Activated T-cell treated with anti-CD3 and anti-CD28 coated beads, Interleukin-2, amount 50 U/mL, for 72 hours (primary cell): ENCODE data around the gene GXYLT2. TPM values are rescaled to one million over a fixed set of nuclear protein-coding genes. Genes with fewer than 3 reads are reported as not detected.

Experiments used
- ATAC-seq, 2 donors: fragments of 150-1000 bp; cut with Tn5 transposase; replicated peaks in 1 of 2; 2 replicates each; pipeline ENCODE4 v1.10.0; 2021; ENCODE audit warnings: moderate library complexity in 2 of 2, mild to moderate bottlenecking in 1 of 2
- DNase-seq, 2 donors: peaks; one replicate each; pipeline ENCODE4 v3.0.0; 2021 to 2022; ENCODE audit warnings: mixed read lengths in 1 of 2
- H3K27ac Mint-ChIP-seq: one replicate; pipeline ENCODE4 v1.8.0; 2022; ENCODE audit warnings: mild to moderate bottlenecking, moderate library complexity, mixed read lengths
- H3K27me3 Mint-ChIP-seq: one replicate; pipeline ENCODE4 v1.8.0; 2022; ENCODE audit warnings: low read depth, mixed read lengths
- H3K36me3 Mint-ChIP-seq, 2 donors: one replicate each; pipeline ENCODE4 v1.8.0; 2022; ENCODE audit warnings: mixed read lengths in 2 of 2, mild to moderate bottlenecking in 1 of 2; ENCODE audit not compliant: insufficient read depth in 2 of 2
- H3K4me1 Mint-ChIP-seq: one replicate; pipeline ENCODE4 v1.8.0; 2022; ENCODE audit warnings: low read depth, mixed read lengths
- H3K4me3 Mint-ChIP-seq, 2 donors: one replicate each; pipeline ENCODE4 v1.8.0; 2022; ENCODE audit warnings: mild to moderate bottlenecking in 2 of 2, mixed read lengths in 2 of 2, moderate library complexity in 2 of 2
- H3K9me3 Mint-ChIP-seq, 2 donors: one replicate each; pipeline ENCODE4 v1.8.0; 2022; ENCODE audit warnings: mixed read lengths in 2 of 2
- total RNA-seq, 2 donors: library from RNA; stranded (reverse); gene quantifications; one replicate each; pipeline ENCODE4 v1.2.3, GENCODE V29; 2022

Gene GXYLT2
- total RNA-seq, result under 1 TPM; 0.23 to 0.26 TPM

GRCh38 chr3:72887705-72888545 is at the start of gene GXYLT2:
Gene GXYLT2, plus strand, starts transcription at chr3:72888046. Its CDS starts 188 bp downstream, at chr3:72888234.
- ATAC-seq (peak; percentile 86 to 87), DNase-seq (peak; percentile 42 to 57)
- peak within 1 kb of the TSS; percentile 84 to 88 for H3K4me3 Mint-ChIP-seq
- peaks cover 0 to 7% of the 10 kb centered on the region in 2 donors for H3K36me3 Mint-ChIP-seq
- H3K9me3 Mint-ChIP-seq, result peaks cover 0 to 1% of the 10 kb centered on the region in 2 donors
- H3K27me3 Mint-ChIP-seq, result peaks cover 79% of the 10 kb centered on the region
- H3K27ac Mint-ChIP-seq, result no peak within 1 kb of the TSS
- H3K4me1 Mint-ChIP-seq, result peaks cover 19% of the 10 kb centered on the region

- H3K4me1 Mint-ChIP-seq, result peaks cover 4% of the 10 kb centered on the region
- H3K9me3 Mint-ChIP-seq, result no peaks in the 10 kb centered on the region
- H3K27me3 Mint-ChIP-seq, result no peaks in the 10 kb centered on the region
- peaks cover 2 to 21% of the 10 kb centered on the region in 2 donors for H3K36me3 Mint-ChIP-seq
- no peak overlapping the region for H3K27ac Mint-ChIP-seq
- no peak for DNase-seq
- no peak overlapping the region for H3K4me3 Mint-ChIP-seq
- no peak for ATAC-seq
These were observed 48.8 kb upstream of the GXYLT2 start for GRCh38 chr3:72839057-72839456.

GRCh38 chr3:72844436-72844993 is 43.3 kb upstream of the GXYLT2 start:
- H3K4me1 Mint-ChIP-seq, result peaks cover 51% of the 10 kb centered on the region
- H3K4me3 Mint-ChIP-seq, result peak overlapping the region; percentile 52 to 63
- DNase-seq, result peak in 1 of 2 donors; percentile 17
- H3K27ac Mint-ChIP-seq, result peak overlapping the region; percentile 84
- H3K27me3 Mint-ChIP-seq, result peaks cover 5% of the 10 kb centered on the region
- peaks cover 7 to 25% of the 10 kb centered on the region in 2 donors for H3K36me3 Mint-ChIP-seq
- H3K9me3 Mint-ChIP-seq, result no peaks in the 10 kb centered on the region
- ATAC-seq, result peak; percentile 14 to 21

GRCh38 chr3:72846166-72846565 is 41.7 kb upstream of the GXYLT2 start:
- Mint-ChIP-seq H3K36me3 (peaks cover 7 to 18% of the 10 kb centered on the region in 2 donors), H3K4me3 (peak overlapping the region; percentile 94 to 100), H3K27ac (no peak overlapping the region), H3K27me3 (peaks cover 8% of the 10 kb centered on the region), H3K9me3 (no peaks in the 10 kb centered on the region), H3K4me1 (peaks cover 54% of the 10 kb centered on the region)
- ATAC-seq (no peak), DNase-seq (no peak)

GRCh38 chr3:72847282-72847681 is 40.6 kb upstream of the GXYLT2 start:
- H3K4me1 Mint-ChIP-seq, result peaks cover 54% of the 10 kb centered on the region
- ATAC-seq, result no peak
- H3K27me3 Mint-ChIP-seq, result peaks cover 8% of the 10 kb centered on the region

GRCh38 chr3:72847751-72848702 is 39.8 kb upstream of the GXYLT2 start, which contains the start of gene SHQ1:
Gene SHQ1, minus strand, starts transcription at chr3:72848445. Its CDS starts 105 bp downstream, at chr3:72848340.
- Mint-ChIP-seq H3K4me1 (peaks cover 54% of the 10 kb centered on the region), H3K36me3 (peaks cover 7 to 11% of the 10 kb centered on the region in 2 donors), H3K9me3 (no peaks in the 10 kb centered on the region), H3K27ac (peak within 1 kb of the TSS; percentile 87), H3K4me3 (peak within 1 kb of the TSS; percentile 94 to 100), H3K27me3 (peaks cover 8% of the 10 kb centered on the region)
- DNase-seq, result peak; percentile 95 to 97
- peak; percentile 95 to 96 for ATAC-seq

More at GRCh38 chr3:72847282-72847681, 40.6 kb upstream of the GXYLT2 start:
- Mint-ChIP-seq H3K36me3 (peaks cover 7 to 12% of the 10 kb centered on the region in 2 donors), H3K9me3 (no peaks in the 10 kb centered on the region), H3K4me3 (peak overlapping the region; percentile 94 to 100), H3K27ac (peak overlapping the region; percentile 87)
- no peak for DNase-seq

GRCh38 chr3:72848703-72849081 is 39.2 kb upstream of the GXYLT2 start:
- ATAC-seq, result peak; percentile 46 to 58
- Mint-ChIP-seq H3K4me3 (peak overlapping the region; percentile 94 to 100), H3K9me3 (no peaks in the 10 kb centered on the region), H3K27me3 (peaks cover 8% of the 10 kb centered on the region), H3K27ac (peak overlapping the region; percentile 77), H3K36me3 (peaks cover 7 to 9% of the 10 kb centered on the region in 2 donors), H3K4me1 (peaks cover 54% of the 10 kb centered on the region)
- peak; percentile 32 to 56 for DNase-seq

- H3K4me1 Mint-ChIP-seq, result no peaks in the 10 kb centered on the region
- no peak overlapping the region for H3K4me3 Mint-ChIP-seq
- H3K27me3 Mint-ChIP-seq, result no peaks in the 10 kb centered on the region
- H3K9me3 Mint-ChIP-seq, result no peaks in the 10 kb centered on the region
- H3K27ac Mint-ChIP-seq, result no peak overlapping the region
- H3K36me3 Mint-ChIP-seq, result no peaks in the 10 kb centered on the region
- DNase-seq (no peak), ATAC-seq (no peak)
These were observed 32.8 kb upstream of the GXYLT2 start for GRCh38 chr3:72855001-72855400.

- no peaks in the 10 kb centered on the region for H3K36me3 Mint-ChIP-seq
- ATAC-seq, result no peak
- H3K4me3 Mint-ChIP-seq, result no peak overlapping the region
- no peaks in the 10 kb centered on the region for H3K9me3 Mint-ChIP-seq
- no peak overlapping the region for H3K27ac Mint-ChIP-seq
- no peaks in the 10 kb centered on the region for H3K4me1 Mint-ChIP-seq
- no peak for DNase-seq
- H3K27me3 Mint-ChIP-seq, result no peaks in the 10 kb centered on the region
These were observed 27.8 kb upstream of the GXYLT2 start for GRCh38 chr3:72860053-72860452.

GRCh38 chr3:72860846-72861245 is 27.0 kb upstream of the GXYLT2 start:
- Mint-ChIP-seq H3K27ac (no peak overlapping the region), H3K4me1 (no peaks in the 10 kb centered on the region), H3K9me3 (no peaks in the 10 kb centered on the region), H3K36me3 (no peaks in the 10 kb centered on the region), H3K27me3 (no peaks in the 10 kb centered on the region), H3K4me3 (no peak overlapping the region)
- DNase-seq (no peak), ATAC-seq (no peak)

GRCh38 chr3:72862314-72863090 is 25.3 kb upstream of the GXYLT2 start:
- Mint-ChIP-seq H3K4me3 (no peak overlapping the region), H3K36me3 (no peaks in the 10 kb centered on the region), H3K27me3 (no peaks in the 10 kb centered on the region), H3K9me3 (no peaks in the 10 kb centered on the region), H3K27ac (no peak overlapping the region), H3K4me1 (no peaks in the 10 kb centered on the region)
- DNase-seq (no peak), ATAC-seq (no peak)

GRCh38 chr3:72872183-72872582 is 15.7 kb upstream of the GXYLT2 start:
- no peaks in the 10 kb centered on the region for H3K4me1 Mint-ChIP-seq
- no peaks in the 10 kb centered on the region for H3K9me3 Mint-ChIP-seq
- ATAC-seq, result no peak

More at GRCh38 chr3:72872183-72872582, 15.7 kb upstream of the GXYLT2 start:
- H3K27ac Mint-ChIP-seq, result no peak overlapping the region
- no peak overlapping the region for H3K4me3 Mint-ChIP-seq
- no peaks in the 10 kb centered on the region for H3K36me3 Mint-ChIP-seq
- H3K27me3 Mint-ChIP-seq, result peaks cover 13% of the 10 kb centered on the region
- no peak for DNase-seq
